Measurements from ENCODE around the gene PCSK6.

PCSK6 gene

GRCh38 chr15:101314336-101315125 lies 175.0 kb downstream of the PCSK6 start:
- Histone ChIP-seq H3F3A (ENCODE audit: control insufficient read depth, insufficient read depth) (no peaks in the 10 kb centered on the region), H3K27me3 (ENCODE audit: control insufficient read depth, low read length) (no peaks in the 10 kb centered on the region), H3K4me1 (ENCODE audit: control insufficient read depth, low read length) (no peaks in the 10 kb centered on the region), H3K9me3 (ENCODE audit: control insufficient read depth, insufficient read depth, low read length) (no peaks in the 10 kb centered on the region), H3K36me3 (ENCODE audit: control insufficient read depth, low read length) (no peaks in the 10 kb centered on the region), H4K20me1 (ENCODE audit: control insufficient read depth, insufficient read depth, low read depth, low read length) (no peaks in the 10 kb centered on the region), H3K4me3 (ENCODE audit: low read length) (no peak overlapping the region), H3K27ac (ENCODE audit: low read depth, low read length) (no peak overlapping the region), H3K9me2 (replicated peaks; ENCODE audit: control insufficient read depth, low read length) (no peaks in the 10 kb centered on the region), H3K4me2 (ENCODE audit: low read length) (no peak overlapping the region), H3K79me2 (ENCODE audit: control insufficient read depth, low read length) (no peaks in the 10 kb centered on the region)
- TF ChIP-seq EZH2phosphoT487 (IDR thresholded peaks at IDR 0.05; ENCODE audit: borderline replicate concordance, low read length) (no peak), CTCF (IDR thresholded peaks at IDR 0.05; ENCODE audit: low read depth, low read length, poor library complexity, severe bottlenecking) (no peak)

DNA sequence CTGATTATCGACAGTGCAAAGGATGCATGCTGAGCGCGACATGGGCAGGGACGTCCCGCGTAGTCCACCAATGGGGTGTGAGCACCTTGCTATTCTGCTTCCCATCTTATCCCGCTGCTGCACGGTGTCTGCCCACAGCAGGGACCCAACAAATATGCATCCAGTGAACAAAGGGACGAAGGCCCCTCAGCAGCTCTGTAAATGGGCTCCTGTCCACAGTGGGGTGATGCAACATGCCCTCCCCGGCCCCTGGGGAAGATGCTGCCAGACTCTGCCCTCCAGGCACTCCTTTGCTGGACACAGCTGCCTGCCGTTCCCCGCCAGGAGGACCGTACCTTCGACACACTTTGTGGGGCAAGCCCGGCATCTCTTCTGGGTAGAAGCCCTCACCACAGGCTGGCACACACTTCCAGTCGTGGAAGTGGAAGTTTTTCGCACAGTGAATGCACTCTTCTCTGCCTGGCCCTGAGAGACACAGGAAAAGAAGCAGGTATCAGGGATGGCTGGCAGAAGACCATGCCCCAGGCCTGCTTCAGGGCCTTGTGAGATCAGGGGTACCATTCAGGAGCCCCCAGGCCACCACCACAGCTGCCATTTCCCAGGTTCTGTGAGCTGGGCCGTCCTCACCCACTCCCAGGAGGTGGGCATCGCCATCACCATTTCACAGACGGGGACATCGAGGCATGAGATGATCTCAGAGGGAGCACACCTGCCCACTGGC lies 176.3 kb downstream of the PCSK6 start:
- H3K4me2 ChIP-seq (ENCODE audit: low read length) = no peak overlapping the region
- no peaks in the 10 kb centered on the region for H3K36me3 ChIP-seq (ENCODE audit: control insufficient read depth, low read length)
- no peaks in the 10 kb centered on the region for H3K9me2 ChIP-seq (replicated peaks; ENCODE audit: control insufficient read depth, low read length)
- no peaks in the 10 kb centered on the region for H4K20me1 ChIP-seq (ENCODE audit: control insufficient read depth, insufficient read depth, low read depth, low read length)
- H3K4me1 ChIP-seq (ENCODE audit: control insufficient read depth, low read length) = no peaks in the 10 kb centered on the region
- H3F3A ChIP-seq (ENCODE audit: control insufficient read depth, insufficient read depth) = no peaks in the 10 kb centered on the region
- no peak overlapping the region for H3K4me3 ChIP-seq (ENCODE audit: low read length)
- H3K27ac ChIP-seq (ENCODE audit: low read depth, low read length) = no peak overlapping the region
- TF ChIP-seq EZH2phosphoT487 (IDR thresholded peaks at IDR 0.05; ENCODE audit: borderline replicate concordance, low read length) = no peak
- no peak for TF ChIP-seq CTCF (IDR thresholded peaks at IDR 0.05; ENCODE audit: low read depth, low read length, poor library complexity, severe bottlenecking)
- no peaks in the 10 kb centered on the region for H3K9me3 ChIP-seq (ENCODE audit: control insufficient read depth, insufficient read depth, low read length)
- no peaks in the 10 kb centered on the region for H3K27me3 ChIP-seq (ENCODE audit: control insufficient read depth, low read length)
- H3K79me2 ChIP-seq (ENCODE audit: control insufficient read depth, low read length) = no peaks in the 10 kb centered on the region

GRCh38 chr15:101310508-101310907 lies 179.0 kb downstream of the PCSK6 start:
- Histone ChIP-seq H3K27me3 (ENCODE audit: control insufficient read depth, low read length) (no peaks in the 10 kb centered on the region), H3K4me3 (ENCODE audit: low read length) (no peak overlapping the region), H3K4me1 (ENCODE audit: control insufficient read depth, low read length) (no peaks in the 10 kb centered on the region), H3K9me2 (replicated peaks; ENCODE audit: control insufficient read depth, low read length) (no peaks in the 10 kb centered on the region), H3K27ac (ENCODE audit: low read depth, low read length) (no peak overlapping the region), H3F3A (ENCODE audit: control insufficient read depth, insufficient read depth) (no peaks in the 10 kb centered on the region), H3K9me3 (ENCODE audit: control insufficient read depth, insufficient read depth, low read length) (no peaks in the 10 kb centered on the region), H3K79me2 (ENCODE audit: control insufficient read depth, low read length) (no peaks in the 10 kb centered on the region), H3K36me3 (ENCODE audit: control insufficient read depth, low read length) (no peaks in the 10 kb centered on the region), H3K4me2 (ENCODE audit: low read length) (no peak overlapping the region), H4K20me1 (ENCODE audit: control insufficient read depth, insufficient read depth, low read depth, low read length) (no peaks in the 10 kb centered on the region)
- TF ChIP-seq CTCF (IDR thresholded peaks at IDR 0.05; ENCODE audit: low read depth, low read length, poor library complexity, severe bottlenecking) = no peak
- TF ChIP-seq EZH2phosphoT487 (IDR thresholded peaks at IDR 0.05; ENCODE audit: borderline replicate concordance, low read length) = no peak
